Superior temporal gyrus (tissue), 1 donor: ENCODE measurements around the gene CCDC43.

Source experiments
- DNase-seq: peaks from one replicate; pipeline ENCODE4 v3.0.0-alpha.2; 2016; ENCODE audit errors: extremely low spot score

CCDC43 gene

GRCh38 chr17:44627513-44628242 lies 61.9 kb downstream of the CCDC43 start:
- no peak for DNase-seq
